Measurements from ENCODE around the gene HPCAL4.

Gene HPCAL4

GRCh38 chr1:39668111-39668510 lies 23.1 kb downstream of the HPCAL4 start:
- peaks cover 59% of the 10 kb centered on the region for H3K27me3 ChIP-seq (ENCODE audit: control insufficient read depth, insufficient read depth, low read length)
- peaks cover 1% of the 10 kb centered on the region; the same call in 1 of the 2 replicates for H3K4me1 ChIP-seq (ENCODE audit: control insufficient read depth, insufficient read depth, low read length)
- no peaks in the 10 kb centered on the region for H3K36me3 ChIP-seq (ENCODE audit: control insufficient read depth, insufficient read depth, low read length)
- no peak for DNase-seq (ENCODE audit: low read depth, low spot score)
- WGBS (ENCODE audit: insufficient coverage, insufficient read length): no CpG with 5 or more reads among the region's 3 CpGs
- no peak overlapping the region for H3K27ac ChIP-seq (ENCODE audit: low read length)
- no peak overlapping the region for H3K4me3 ChIP-seq (ENCODE audit: low read length)
- no peaks in the 10 kb centered on the region for H3K9me3 ChIP-seq (ENCODE audit: control insufficient read depth, insufficient read depth, low read length)

DNA sequence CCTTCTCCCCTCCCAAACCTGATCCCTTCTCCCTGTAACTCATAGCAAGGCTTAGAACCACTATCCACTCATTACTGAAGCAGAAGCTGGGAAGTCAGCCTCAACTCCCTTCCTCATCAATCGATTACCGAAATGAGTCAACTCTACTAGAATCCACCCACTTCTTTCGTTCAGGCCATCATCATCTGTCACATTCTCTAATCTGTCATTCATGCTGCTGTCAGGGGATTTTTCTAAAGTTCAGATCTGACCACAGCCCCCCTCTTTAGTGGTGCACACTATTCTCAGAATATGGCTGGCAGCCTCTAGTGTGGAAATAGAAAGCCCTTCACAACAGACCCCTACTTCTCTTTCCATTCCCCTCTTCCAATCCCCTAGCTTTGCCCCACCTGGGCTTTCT lies 24.5 kb downstream of the HPCAL4 start:
- DNase-seq (ENCODE audit: low read depth, low spot score): no peak
- peaks cover 47% of the 10 kb centered on the region for H3K27me3 ChIP-seq (ENCODE audit: control insufficient read depth, insufficient read depth, low read length)
- WGBS (ENCODE audit: insufficient coverage, insufficient read length): 100% methylated on average over 3 of the region's 3 CpGs
- no peaks in the 10 kb centered on the region for H3K9me3 ChIP-seq (ENCODE audit: control insufficient read depth, insufficient read depth, low read length)
- H3K4me1 ChIP-seq (ENCODE audit: control insufficient read depth, insufficient read depth, low read length): 0 out of 2 replicates have a peak, but pooled peaks cover 1% of the 10 kb centered on the region
- H3K27ac ChIP-seq (ENCODE audit: low read length): no peak overlapping the region
- no peaks in the 10 kb centered on the region for H3K36me3 ChIP-seq (ENCODE audit: control insufficient read depth, insufficient read depth, low read length)
- no peak overlapping the region for H3K4me3 ChIP-seq (ENCODE audit: low read length)

GRCh38 chr1:39663559-39663958 lies 27.7 kb downstream of the HPCAL4 start:
- H3K27me3 ChIP-seq (ENCODE audit: control insufficient read depth, insufficient read depth, low read length): peaks cover 21% of the 10 kb centered on the region
- no peaks in the 10 kb centered on the region for H3K9me3 ChIP-seq (ENCODE audit: control insufficient read depth, insufficient read depth, low read length)
- WGBS (ENCODE audit: insufficient coverage, insufficient read length): no CpG with 5 or more reads among the region's 8 CpGs
- DNase-seq (ENCODE audit: low read depth, low spot score): no peak
- H3K4me1 ChIP-seq (ENCODE audit: control insufficient read depth, insufficient read depth, low read length): no peaks in the 10 kb centered on the region
- no peak overlapping the region for H3K4me3 ChIP-seq (ENCODE audit: low read length)
- no peaks in the 10 kb centered on the region for H3K36me3 ChIP-seq (ENCODE audit: control insufficient read depth, insufficient read depth, low read length)
- no peak overlapping the region for H3K27ac ChIP-seq (ENCODE audit: low read length)

DNA sequence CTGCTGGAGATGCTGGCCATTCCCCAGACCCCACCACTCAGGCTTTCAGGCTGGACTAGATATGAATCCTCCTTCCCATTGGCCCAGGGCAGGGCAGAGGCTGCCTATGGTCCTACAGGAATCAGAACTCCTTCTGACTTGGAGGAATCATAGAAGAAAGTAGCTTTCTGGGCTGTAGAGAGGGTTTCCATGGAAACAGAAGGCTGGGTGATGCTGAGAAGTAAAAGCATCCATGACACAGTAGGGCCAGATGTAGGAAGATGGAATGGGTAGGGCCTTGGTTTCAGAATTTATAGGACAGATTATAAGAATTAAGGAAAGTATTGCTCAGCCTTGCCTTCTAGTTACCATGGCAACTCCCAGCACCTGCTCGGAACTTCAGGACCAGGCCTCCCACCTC lies 28.4 kb downstream of the HPCAL4 start:
- H3K27ac ChIP-seq (ENCODE audit: low read length): no peak overlapping the region
- no peak for DNase-seq (ENCODE audit: low read depth, low spot score)
- no peak overlapping the region for H3K4me3 ChIP-seq (ENCODE audit: low read length)
- no peaks in the 10 kb centered on the region for H3K36me3 ChIP-seq (ENCODE audit: control insufficient read depth, insufficient read depth, low read length)
- no CpG with 5 or more reads among the region's 1 CpG for WGBS (ENCODE audit: insufficient coverage, insufficient read length)
- H3K4me1 ChIP-seq (ENCODE audit: control insufficient read depth, insufficient read depth, low read length): peaks cover under 1% of the 10 kb centered on the region; the same call in 1 of the 2 replicates
- H3K27me3 ChIP-seq (ENCODE audit: control insufficient read depth, insufficient read depth, low read length): peaks cover 14% of the 10 kb centered on the region
- no peaks in the 10 kb centered on the region for H3K9me3 ChIP-seq (ENCODE audit: control insufficient read depth, insufficient read depth, low read length)

- no peak overlapping the region for H3K4me3 ChIP-seq (ENCODE audit: low read length)
- no peaks in the 10 kb centered on the region for H3K9me3 ChIP-seq (ENCODE audit: control insufficient read depth, insufficient read depth, low read length)
- no peaks in the 10 kb centered on the region for H3K36me3 ChIP-seq (ENCODE audit: control insufficient read depth, insufficient read depth, low read length)
- H3K27me3 ChIP-seq (ENCODE audit: control insufficient read depth, insufficient read depth, low read length): no peaks in the 10 kb centered on the region; the same call in 1 of the 2 replicates
- H3K4me1 ChIP-seq (ENCODE audit: control insufficient read depth, insufficient read depth, low read length): peaks cover 3% of the 10 kb centered on the region; the same call in 1 of the 2 replicates
- H3K27ac ChIP-seq (ENCODE audit: low read length): no peak overlapping the region
- no CpG with 5 or more reads among the region's 5 CpGs for WGBS (ENCODE audit: insufficient coverage, insufficient read length)
- DNase-seq (ENCODE audit: low read depth, low spot score): no peak
These were observed 31.7 kb downstream of the HPCAL4 start for GRCh38 chr1:39659538-39659937.

- Histone ChIP-seq H3K27me3 (ENCODE audit: control insufficient read depth, insufficient read depth, low read length) (no peaks in the 10 kb centered on the region; the same call in 1 of the 2 replicates), H3K9me3 (ENCODE audit: control insufficient read depth, insufficient read depth, low read length) (no peaks in the 10 kb centered on the region), H3K27ac (ENCODE audit: low read length) (no peak overlapping the region), H3K4me1 (ENCODE audit: control insufficient read depth, insufficient read depth, low read length) (peaks cover 3% of the 10 kb centered on the region; the same call in 1 of the 2 replicates), H3K36me3 (ENCODE audit: control insufficient read depth, insufficient read depth, low read length) (no peaks in the 10 kb centered on the region), H3K4me3 (ENCODE audit: low read length) (no peak overlapping the region)
- no CpG with 5 or more reads among the region's 12 CpGs for WGBS (ENCODE audit: insufficient coverage, insufficient read length)
- no peak for DNase-seq (ENCODE audit: low read depth, low spot score)
These were observed 32.1 kb downstream of the HPCAL4 start for GRCh38 chr1:39659110-39659509.

GRCh38 chr1:39657923-39658485 lies 33.2 kb downstream of the HPCAL4 start:
- Histone ChIP-seq H3K4me3 (ENCODE audit: low read length) (no peak overlapping the region), H3K9me3 (ENCODE audit: control insufficient read depth, insufficient read depth, low read length) (no peaks in the 10 kb centered on the region), H3K36me3 (ENCODE audit: control insufficient read depth, insufficient read depth, low read length) (no peaks in the 10 kb centered on the region), H3K27me3 (ENCODE audit: control insufficient read depth, insufficient read depth, low read length) (no peaks in the 10 kb centered on the region; the same call in 1 of the 2 replicates), H3K27ac (ENCODE audit: low read length) (no peak overlapping the region), H3K4me1 (ENCODE audit: control insufficient read depth, insufficient read depth, low read length) (peaks cover 3% of the 10 kb centered on the region; the same call in 1 of the 2 replicates)
- no CpG with 5 or more reads among the region's 6 CpGs for WGBS (ENCODE audit: insufficient coverage, insufficient read length)
- no peak for DNase-seq (ENCODE audit: low read depth, low spot score)

GRCh38 chr1:39657402-39657801 lies 33.8 kb downstream of the HPCAL4 start:
- WGBS (ENCODE audit: insufficient coverage, insufficient read length): no CpG with 5 or more reads among the region's 3 CpGs
- H3K4me1 ChIP-seq (ENCODE audit: control insufficient read depth, insufficient read depth, low read length): peaks cover 3% of the 10 kb centered on the region; the same call in 1 of the 2 replicates
- H3K36me3 ChIP-seq (ENCODE audit: control insufficient read depth, insufficient read depth, low read length): no peaks in the 10 kb centered on the region
- no peaks in the 10 kb centered on the region; the same call in 1 of the 2 replicates for H3K27me3 ChIP-seq (ENCODE audit: control insufficient read depth, insufficient read depth, low read length)
- no peaks in the 10 kb centered on the region for H3K9me3 ChIP-seq (ENCODE audit: control insufficient read depth, insufficient read depth, low read length)
- no peak for DNase-seq (ENCODE audit: low read depth, low spot score)
- H3K27ac ChIP-seq (ENCODE audit: low read length): no peak overlapping the region
- no peak overlapping the region for H3K4me3 ChIP-seq (ENCODE audit: low read length)

GRCh38 chr1:39656391-39656790 lies 34.8 kb downstream of the HPCAL4 start:
- Histone ChIP-seq H3K27ac (ENCODE audit: low read length) (no peak overlapping the region), H3K4me3 (ENCODE audit: low read length) (no peak overlapping the region), H3K27me3 (ENCODE audit: control insufficient read depth, insufficient read depth, low read length) (no peaks in the 10 kb centered on the region; the same call in 1 of the 2 replicates), H3K9me3 (ENCODE audit: control insufficient read depth, insufficient read depth, low read length) (no peaks in the 10 kb centered on the region), H3K36me3 (ENCODE audit: control insufficient read depth, insufficient read depth, low read length) (no peaks in the 10 kb centered on the region), H3K4me1 (ENCODE audit: control insufficient read depth, insufficient read depth, low read length) (peaks cover 3% of the 10 kb centered on the region; the same call in 1 of the 2 replicates)
- no CpG with 5 or more reads among the region's 2 CpGs for WGBS (ENCODE audit: insufficient coverage, insufficient read length)
- no peak for DNase-seq (ENCODE audit: low read depth, low spot score)

GRCh38 chr1:39655578-39656268 lies 35.5 kb downstream of the HPCAL4 start:
- Histone ChIP-seq H3K36me3 (ENCODE audit: control insufficient read depth, insufficient read depth, low read length) (no peaks in the 10 kb centered on the region), H3K4me1 (ENCODE audit: control insufficient read depth, insufficient read depth, low read length) (peaks cover 3% of the 10 kb centered on the region; the same call in 1 of the 2 replicates), H3K9me3 (ENCODE audit: control insufficient read depth, insufficient read depth, low read length) (no peaks in the 10 kb centered on the region), H3K27ac (ENCODE audit: low read length) (no peak overlapping the region), H3K4me3 (ENCODE audit: low read length) (no peak overlapping the region), H3K27me3 (ENCODE audit: control insufficient read depth, insufficient read depth, low read length) (no peaks in the 10 kb centered on the region; the same call in 1 of the 2 replicates)
- no peak for DNase-seq (ENCODE audit: low read depth, low spot score)
- no CpG with 5 or more reads among the region's 5 CpGs for WGBS (ENCODE audit: insufficient coverage, insufficient read length)

Measured in iPS DF 6.9 (cell line).